Thymus (tissue), 11 donors: ENCODE results near the gene SYNRG. TPM values are rescaled to one million over a fixed set of nuclear protein-coding genes. Genes with fewer than 3 reads are reported as not detected.
"Not testable (repeated sequence)": the region's sequence is repeated elsewhere in the genome, so short reads cannot be mapped to it uniquely, and the experiment has no call there.

Experiments used
- DNase-seq, 9 donors: peaks; one replicate each; pipeline ENCODE4 v3.0.0-alpha.2; 2013; ENCODE audit warnings: low spot score in 9 of 9, low read depth in 6 of 9, missing footprints in 1 of 9
- H3K27ac ChIP-seq, 2 donors: one replicate each; pipeline ENCODE4 v1.5.1; 2013; ENCODE audit warnings: control low read depth in 1 of 2, low read depth in 1 of 2, low read length in 1 of 2, mild to moderate bottlenecking in 1 of 2, moderate library complexity in 1 of 2
- H3K27me3 ChIP-seq, 2 donors: one replicate each; pipeline ENCODE4 v1.5.1; 2013; ENCODE audit warnings: low read length in 1 of 2; ENCODE audit not compliant: control insufficient read depth in 2 of 2, insufficient read depth in 1 of 2
- H3K36me3 ChIP-seq, 2 donors: one replicate each; pipeline ENCODE4 v1.5.1; 2013; ENCODE audit warnings: low read length in 1 of 2, mild to moderate bottlenecking in 1 of 2, moderate library complexity in 1 of 2; ENCODE audit not compliant: control insufficient read depth in 2 of 2, insufficient read depth in 2 of 2
- H3K4me1 ChIP-seq, 2 donors: one replicate each; pipeline ENCODE4 v1.5.1; 2013; ENCODE audit warnings: low read length in 2 of 2; ENCODE audit not compliant: control insufficient read depth in 2 of 2, insufficient read depth in 2 of 2
- H3K4me3 ChIP-seq, 2 donors: one replicate each; pipeline ENCODE4 v1.5.1; 2013; ENCODE audit warnings: low read length in 2 of 2, control low read depth in 1 of 2, mild to moderate bottlenecking in 1 of 2
- H3K9me3 ChIP-seq, 2 donors: one replicate each; pipeline ENCODE4 v1.5.1; 2013; ENCODE audit warnings: low read length in 1 of 2, mild to moderate bottlenecking in 1 of 2; ENCODE audit not compliant: control insufficient read depth in 2 of 2, insufficient read depth in 1 of 2
- WGBS: extraction: QIAGEN DNeasy Blood & Tissue Kit; methylation state at CpG from one replicate; pipeline ENCODE4 v1.1.7; 2013; 5-methylcytosine and 5-hydroxymethylcytosine counted together
- polyA plus RNA-seq: library from polyadenylated mRNA; stranded (reverse); fragments of 200-250 nt; gene quantifications from one replicate; pipeline ENCODE4 v1.2.3, GENCODE V29; 2013
- total RNA-seq: library from RNA; stranded (reverse); fragments of 120-200 nt; gene quantifications from one replicate; pipeline ENCODE4 v1.2.4, GENCODE V29; 2013
- donor health status: healthy.

SYNRG gene
- total and polyA plus RNA-seq, 2 donors: 17.8 to 20.2 TPM

- H3K36me3 ChIP-seq: peaks cover 53 to 70% of the 10 kb centered on the region in 2 donors
These were observed 91.3 kb downstream of the SYNRG start for GRCh38 chr17:37517881-37518280.

GRCh38 chr17:37516127-37516571, 93.1 kb downstream of the SYNRG start:
- no peaks in the 10 kb centered on the region for H3K27me3 ChIP-seq
- H3K4me1 ChIP-seq: no peaks in the 10 kb centered on the region
- no peak overlapping the region for H3K27ac ChIP-seq
- no peaks in the 10 kb centered on the region for H3K9me3 ChIP-seq
- peaks cover 52 to 71% of the 10 kb centered on the region in 2 donors for H3K36me3 ChIP-seq
- no peak overlapping the region for H3K4me3 ChIP-seq
- DNase-seq: no peak
- WGBS: 98% methylated on average over 6 of the region's 6 CpGs

More at GRCh38 chr17:37517881-37518280, 91.3 kb downstream of the SYNRG start:
- no peak overlapping the region for H3K27ac ChIP-seq
- no peaks in the 10 kb centered on the region for H3K9me3 ChIP-seq
- H3K27me3 ChIP-seq: no peaks in the 10 kb centered on the region
- WGBS: 94% methylated on average over 4 of the region's 4 CpGs
- DNase-seq: no peak
- H3K4me1 ChIP-seq: no peaks in the 10 kb centered on the region
- H3K4me3 ChIP-seq: no peak overlapping the region

- Histone ChIP-seq H3K4me3 (no peak overlapping the region), H3K9me3 (no peaks in the 10 kb centered on the region), H3K4me1 (no peaks in the 10 kb centered on the region), H3K36me3 (peaks cover 28 to 51% of the 10 kb centered on the region in 2 donors), H3K27ac (no peak overlapping the region), H3K27me3 (no peaks in the 10 kb centered on the region)
- DNase-seq: no peak
- WGBS: 98% methylated on average over 10 of the region's 10 CpGs
These were observed 95.5 kb downstream of the SYNRG start for GRCh38 chr17:37513711-37514110.

- Histone ChIP-seq H3K27ac (no peak overlapping the region), H3K9me3 (no peaks in the 10 kb centered on the region), H3K4me3 (no peak overlapping the region), H3K27me3 (no peaks in the 10 kb centered on the region), H3K4me1 (no peaks in the 10 kb centered on the region), H3K36me3 (peaks cover 20 to 39% of the 10 kb centered on the region in 2 donors)
- WGBS: 95% methylated on average over 24 of the region's 24 CpGs
- DNase-seq: no peak
These were observed 96.7 kb downstream of the SYNRG start for GRCh38 chr17:37512442-37513068.

- H3K9me3 ChIP-seq, H3K4me3 ChIP-seq, H3K4me1 ChIP-seq, H3K27me3 ChIP-seq, DNase-seq, H3K27ac ChIP-seq: not testable (repeated sequence)
- H3K36me3 ChIP-seq: peaks cover 11 to 30% of the 10 kb centered on the region in 2 donors
- WGBS: 92% methylated on average over 1 of the region's 1 CpG
These were observed 97.6 kb downstream of the SYNRG start for GRCh38 chr17:37511642-37512041.

GRCh38 chr17:37510056-37510455, 99.2 kb downstream of the SYNRG start:
- no peak for DNase-seq
- 98% methylated on average over 17 of the region's 17 CpGs for WGBS

GRCh38 chr17:37507111-37507510, 102.1 kb downstream of the SYNRG start:
- Histone ChIP-seq H3K9me3 (no peaks in the 10 kb centered on the region), H3K4me3 (no peak overlapping the region), H3K27me3 (no peaks in the 10 kb centered on the region), H3K4me1 (peaks cover 0 to 3% of the 10 kb centered on the region in 2 donors), H3K36me3 (peaks cover under 1 to 1% of the 10 kb centered on the region in 2 donors), H3K27ac (no peak overlapping the region)
- DNase-seq: no peak
- WGBS: 98% methylated on average over 9 of the region's 9 CpGs

More at GRCh38 chr17:37510056-37510455, 99.2 kb downstream of the SYNRG start:
- peaks cover 8 to 22% of the 10 kb centered on the region in 2 donors for H3K36me3 ChIP-seq
- no peaks in the 10 kb centered on the region for H3K9me3 ChIP-seq
- no peak overlapping the region for H3K27ac ChIP-seq
- no peak overlapping the region for H3K4me3 ChIP-seq
- no peaks in the 10 kb centered on the region for H3K27me3 ChIP-seq
- H3K4me1 ChIP-seq: peaks cover 0 to 2% of the 10 kb centered on the region in 2 donors

GRCh38 chr17:37506678-37507077, 102.5 kb downstream of the SYNRG start:
- 94% methylated on average over 10 of the region's 10 CpGs for WGBS

GRCh38 chr17:37505333-37505732, 103.9 kb downstream of the SYNRG start:
- Histone ChIP-seq H3K27me3 (no peaks in the 10 kb centered on the region), H3K36me3 (no peaks in the 10 kb centered on the region), H3K9me3 (no peaks in the 10 kb centered on the region), H3K27ac (peak overlapping the region in 1 of 2 donors; percentile 26), H3K4me3 (no peak overlapping the region), H3K4me1 (peaks cover 0 to 3% of the 10 kb centered on the region in 2 donors)
- 73% methylated on average over 3 of the region's 3 CpGs for WGBS
- DNase-seq: no peak

More at GRCh38 chr17:37506678-37507077, 102.5 kb downstream of the SYNRG start:
- Histone ChIP-seq H3K27me3 (no peaks in the 10 kb centered on the region), H3K9me3 (no peaks in the 10 kb centered on the region), H3K4me3 (no peak overlapping the region), H3K36me3 (no peaks in the 10 kb centered on the region), H3K27ac (no peak overlapping the region), H3K4me1 (peaks cover 0 to 3% of the 10 kb centered on the region in 2 donors)
- DNase-seq: peak in 1 of 9 donors; percentile 26
